ENCODE data around the gene RALGPS2. TPM values are rescaled to one million over a fixed set of nuclear protein-coding genes. Genes with fewer than 3 reads are reported as not detected.

Gene RALGPS2
- polyA plus RNA-seq, 1 donor from 2014 or later = 257 TPM

DNA sequence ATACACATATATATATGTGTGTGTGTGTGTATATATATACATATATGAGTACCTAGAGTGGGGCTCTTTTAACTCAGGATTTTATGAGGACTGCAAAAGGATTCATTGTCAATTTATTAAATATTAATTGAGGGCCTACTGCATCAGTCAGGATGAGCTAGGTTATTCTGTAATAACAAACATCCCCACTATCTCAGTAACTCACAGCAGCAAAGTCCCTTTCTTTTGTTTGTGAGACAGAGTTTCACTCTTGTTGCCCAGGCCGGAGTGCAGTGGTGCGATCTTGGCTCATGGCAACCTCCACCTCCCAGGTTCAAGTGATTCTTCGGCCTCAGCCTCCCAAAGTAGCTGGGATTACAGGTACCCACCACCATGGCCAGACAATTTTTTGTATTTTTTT lies 236.8 kb downstream of the RALGPS2 start:
- Mint-ChIP-seq H3K27ac (no peak overlapping the region), H3K36me3 (peaks cover 4% of the 10 kb centered on the region), H3K9me3 (peaks cover 2 to 6% (median 3%) of the 10 kb centered on the region in 3 donors), H3K27me3 (peaks cover 1% of the 10 kb centered on the region), H3K4me1 (peaks cover 0 to 4% (median 0%) of the 10 kb centered on the region in 3 donors), H3K4me3 (no peak overlapping the region)

DNA sequence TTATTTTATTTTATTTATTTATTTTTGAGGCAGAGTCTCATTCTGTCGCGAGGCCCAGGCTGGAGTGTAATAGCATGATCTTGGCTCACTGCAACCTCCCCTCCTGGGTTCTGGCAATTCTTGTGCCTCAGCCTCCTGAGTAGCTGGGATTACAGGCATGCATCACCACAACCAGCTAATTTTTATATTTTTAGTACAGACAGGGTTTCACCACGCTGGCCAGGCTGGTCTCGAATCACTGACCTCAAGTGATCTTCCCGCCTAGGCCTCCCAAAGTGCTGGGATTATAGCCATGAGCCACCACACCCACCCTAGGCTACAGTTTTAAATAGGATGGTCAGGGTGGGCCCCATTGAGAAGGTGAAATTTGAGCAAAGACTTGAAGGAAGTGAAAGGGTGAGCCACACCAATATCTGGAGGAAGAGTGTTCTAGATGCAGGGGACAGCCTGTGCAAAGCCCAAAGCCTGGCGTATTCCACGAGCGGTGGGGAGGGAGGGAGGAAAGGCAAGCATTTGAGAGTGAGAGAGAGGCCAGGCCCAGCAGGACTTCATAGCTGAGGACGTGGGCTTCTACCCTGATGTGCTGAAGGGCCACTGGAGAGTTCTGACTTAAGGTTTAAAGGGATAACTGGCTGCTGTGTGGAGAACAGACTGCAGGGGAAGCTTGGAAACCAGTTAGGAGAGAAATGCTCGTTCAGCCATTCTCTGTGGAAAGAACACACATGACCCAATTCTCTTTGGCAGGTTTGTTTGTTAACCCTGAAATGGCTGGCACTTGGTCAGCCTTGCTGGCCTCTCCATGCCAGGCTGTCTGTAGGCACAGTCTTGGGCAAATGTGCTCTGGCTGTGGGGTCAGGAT lies 238.0 kb downstream of the RALGPS2 start:
- H3K27ac Mint-ChIP-seq = no peak overlapping the region
- peaks cover 2 to 6% (median 3%) of the 10 kb centered on the region in 3 donors for H3K9me3 Mint-ChIP-seq
- H3K36me3 Mint-ChIP-seq = peaks cover 7% of the 10 kb centered on the region
- H3K4me3 Mint-ChIP-seq = no peak overlapping the region
- H3K4me1 Mint-ChIP-seq = peaks cover 0 to 5% (median 0%) of the 10 kb centered on the region in 3 donors
- peaks cover 4% of the 10 kb centered on the region for H3K27me3 Mint-ChIP-seq

DNA sequence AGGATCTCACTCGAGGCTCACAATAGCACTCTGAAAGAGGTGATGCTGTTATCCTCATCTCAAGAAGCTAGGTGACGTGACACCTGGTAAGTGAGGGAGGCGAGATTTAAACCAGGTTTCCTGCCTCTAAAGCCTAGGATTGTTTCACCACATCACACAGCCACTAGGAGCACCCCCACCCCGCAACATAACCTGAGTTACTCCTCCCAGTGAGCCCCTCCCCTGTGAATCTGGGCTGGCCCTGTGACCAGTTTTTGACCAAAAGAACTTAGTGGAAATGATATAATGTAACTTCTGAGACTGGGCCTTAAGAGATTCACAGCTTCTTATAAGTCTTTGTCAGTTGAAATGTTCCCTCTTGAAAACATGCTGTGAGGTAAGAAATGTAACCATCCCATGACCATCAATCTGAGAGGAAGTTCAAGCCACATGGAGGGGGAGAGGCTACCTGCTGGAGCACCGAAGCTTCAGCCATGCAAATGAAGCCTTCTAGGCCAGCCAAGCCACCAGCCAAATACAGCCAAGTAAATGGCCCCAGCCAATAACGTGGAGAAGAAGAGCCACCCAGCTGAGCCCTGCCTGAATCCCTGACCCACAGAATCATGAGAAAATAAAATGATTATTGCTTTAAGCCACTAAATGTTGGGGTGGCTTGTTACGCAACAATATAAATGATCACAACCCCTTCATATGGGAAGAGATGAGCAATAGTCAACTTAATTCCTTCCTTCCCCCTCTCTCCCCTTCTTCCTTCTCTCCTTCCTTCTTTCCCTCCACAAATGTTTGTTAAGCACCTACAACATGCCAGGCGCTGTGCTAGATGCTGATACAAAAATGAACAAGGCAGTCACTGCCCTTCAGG lies 239.7 kb downstream of the RALGPS2 start:
- Mint-ChIP-seq H3K36me3 (peaks cover 7% of the 10 kb centered on the region), H3K27me3 (peaks cover 4% of the 10 kb centered on the region), H3K4me3 (no peak overlapping the region), H3K9me3 (peaks cover 2 to 6% (median 3%) of the 10 kb centered on the region in 3 donors), H3K4me1 (peaks cover 0 to 5% (median 0%) of the 10 kb centered on the region in 3 donors), H3K27ac (no peak overlapping the region)

DNA sequence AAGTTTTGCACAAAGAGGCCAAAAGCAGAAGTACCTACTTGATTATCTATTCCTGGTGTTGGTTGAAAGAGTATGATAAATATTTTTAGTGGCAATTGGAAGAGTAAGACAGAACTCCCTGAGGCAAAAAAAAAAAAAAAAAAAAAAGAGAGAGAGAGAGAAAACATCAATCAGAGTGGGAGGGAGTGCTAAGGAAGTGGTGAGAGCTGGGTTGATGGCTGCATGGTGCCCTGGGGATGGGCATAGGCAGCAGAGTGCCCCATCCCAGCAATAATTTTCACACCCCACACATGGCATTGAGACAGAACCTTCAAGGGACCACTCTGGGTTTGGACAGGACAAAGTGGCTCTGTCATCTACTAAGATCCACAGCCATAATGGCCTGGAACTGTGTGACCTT lies 241.3 kb downstream of the RALGPS2 start:
- no peak overlapping the region for H3K4me3 Mint-ChIP-seq

DNA sequence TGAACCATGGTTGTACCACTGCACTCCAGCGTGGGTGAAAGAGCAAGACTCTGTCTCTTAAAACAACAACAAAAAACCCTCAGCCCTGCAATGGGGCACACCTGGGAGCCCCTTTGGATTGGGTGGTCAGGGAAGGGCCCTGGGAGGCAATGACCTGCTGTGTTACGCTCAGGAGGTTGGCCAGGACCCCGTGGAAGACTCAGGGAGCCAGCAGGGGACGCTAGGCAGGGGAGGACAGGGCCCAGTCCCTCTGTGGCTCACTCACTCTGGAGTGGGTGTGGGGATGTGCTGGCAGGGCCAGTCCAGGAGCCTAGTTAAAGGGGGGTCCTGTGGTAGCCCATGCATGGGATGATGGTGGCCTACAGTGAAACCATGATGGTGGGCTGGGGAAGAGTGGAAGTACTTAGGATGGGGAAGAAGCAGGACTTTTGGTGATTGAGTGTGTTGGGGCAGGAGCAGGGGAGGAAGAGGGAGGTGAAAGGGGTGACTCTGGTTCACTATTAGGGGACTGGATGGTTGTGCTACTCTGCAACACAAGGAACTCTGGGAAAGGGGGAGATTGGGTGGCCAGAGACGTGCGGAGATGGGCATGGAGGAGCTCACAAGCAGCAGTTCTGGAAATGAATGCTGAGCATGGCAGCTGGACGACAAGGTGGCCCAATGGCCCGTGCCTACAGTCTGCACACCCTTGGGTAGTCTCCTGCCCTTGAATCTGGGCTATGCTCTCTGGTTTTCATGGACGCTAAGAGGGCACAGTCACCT lies 244.4 kb downstream of the RALGPS2 start:
- no peak overlapping the region for H3K4me3 Mint-ChIP-seq
- peaks cover 10% of the 10 kb centered on the region for H3K36me3 Mint-ChIP-seq
- H3K27ac Mint-ChIP-seq = no peak overlapping the region
- peaks cover 0 to 3% (median 0%) of the 10 kb centered on the region in 3 donors for H3K4me1 Mint-ChIP-seq
- H3K27me3 Mint-ChIP-seq = peaks cover 10% of the 10 kb centered on the region
- peaks cover 0 to 6% (median 2%) of the 10 kb centered on the region in 3 donors for H3K9me3 Mint-ChIP-seq

More for the DNA sequence above, 241.3 kb downstream of the RALGPS2 start:
- Mint-ChIP-seq H3K27me3 (peaks cover 6% of the 10 kb centered on the region), H3K4me1 (peaks cover 0 to 5% (median 0%) of the 10 kb centered on the region in 3 donors), H3K27ac (peak overlapping the region in 1 of 3 donors; percentile 59), H3K9me3 (peaks cover 2 to 6% (median 3%) of the 10 kb centered on the region in 3 donors), H3K36me3 (peaks cover 7% of the 10 kb centered on the region)

DNA sequence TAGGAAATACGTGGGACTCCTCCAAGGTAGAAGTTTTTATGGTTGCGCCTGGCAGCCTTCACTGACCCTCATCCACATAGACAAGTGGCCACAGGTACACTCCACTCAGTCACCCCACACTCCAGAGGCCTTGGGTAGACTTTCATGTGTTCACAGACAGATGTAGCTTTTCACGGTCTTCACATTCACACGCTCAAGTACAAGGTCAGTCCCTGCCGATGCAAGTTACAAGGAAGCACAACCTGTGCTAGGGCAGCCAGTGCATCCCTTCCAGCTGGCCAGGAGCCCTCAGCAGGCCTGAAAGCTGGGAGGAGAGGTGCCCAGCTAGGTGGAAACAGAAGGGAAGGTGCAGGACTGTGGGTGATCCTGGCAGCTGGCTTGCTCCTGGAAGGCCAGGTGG lies 245.1 kb downstream of the RALGPS2 start:
- Mint-ChIP-seq H3K27ac (no peak overlapping the region), H3K36me3 (peaks cover 10% of the 10 kb centered on the region), H3K27me3 (peaks cover 10% of the 10 kb centered on the region), H3K4me3 (no peak overlapping the region), H3K9me3 (peaks cover 0 to under 1% (median 0%) of the 10 kb centered on the region in 3 donors), H3K4me1 (peaks cover 0 to 3% (median 0%) of the 10 kb centered on the region in 3 donors)

Other genes with a start within 250 kb of the RALGPS2 start
- 1.8 TPM for gene CLEC20A, start 228.3 kb upstream of the RALGPS2 start, polyA plus RNA-seq
- not detected for gene TEX35, start 212.1 kb upstream of the RALGPS2 start, polyA plus RNA-seq
- gene ANGPTL1, start 145.8 kb downstream of the RALGPS2 start, polyA plus RNA-seq = 0.58 TPM